SK-N-SH (cell line): ENCODE measurements around the gene MAN2B2.
A peak's percentile ranks its signal among the peaks of the same experiment; 100 is the strongest.

ENCODE experiments used
- ELF1 ChIP-seq: IDR thresholded peaks from 2 replicates; pipeline ENCODE4 v1.4.0; 2012
- EP300 ChIP-seq, 2 experiments: IDR thresholded peaks; 2 replicates each; pipeline versions ENCODE4 v1.4.0 to v1.6.1; 2012; ENCODE audit warnings: borderline replicate concordance in 1 of 2, low read depth in 1 of 2, low read length in 1 of 2
- FOSL2 ChIP-seq: IDR thresholded peaks from 2 replicates; pipeline ENCODE4 v1.4.0; 2012; ENCODE audit warnings: low read depth, mild to moderate bottlenecking, moderate library complexity, borderline replicate concordance
- FOXM1 ChIP-seq: IDR thresholded peaks from 2 replicates; pipeline ENCODE4 v1.4.0; 2012; ENCODE audit warnings: low read depth, mild to moderate bottlenecking
- GATA2 ChIP-seq: sonication (generic); formaldehyde crosslinking; IDR thresholded peaks from 2 replicates; pipeline ENCODE4 v1.5.0; 2020; ENCODE audit warnings: mild to moderate bottlenecking, missing genetic modification reagents
- POLR2AphosphoS5 ChIP-seq: IDR thresholded peaks from 2 replicates; pipeline ENCODE4 v1.6.1; 2012; ENCODE audit warnings: low read depth, low read length
- RAD21 ChIP-seq: IDR thresholded peaks from 2 replicates; pipeline ENCODE4 v1.6.1; 2012; ENCODE audit warnings: mild to moderate bottlenecking, low read length
- RFX5 ChIP-seq: IDR thresholded peaks from 2 replicates; pipeline ENCODE4 v1.6.1; 2012; ENCODE audit warnings: mild to moderate bottlenecking, improper control_type of control experiment, low read length
- YY1 ChIP-seq: IDR thresholded peaks from 2 replicates; pipeline ENCODE4 v1.4.0; 2012; ENCODE audit warnings: low read depth, mild to moderate bottlenecking
- TF ChIP-seq, protein P1 (sequence below): fragments of 200-600 bp; sonication (generic); IDR thresholded peaks from 2 replicates; pipeline ENCODE4 v1.6.1; 2017; ENCODE audit warnings: antibody characterized with exemption, mild to moderate bottlenecking, moderate library complexity
- TF ChIP-seq, protein P2 (sequence below): IDR thresholded peaks from 2 replicates; pipeline ENCODE4 v1.4.0; 2012; ENCODE audit warnings: low read depth, borderline replicate concordance
- TF ChIP-seq, protein P3 (sequence below): IDR thresholded peaks from 2 replicates; pipeline ENCODE4 v1.6.1; 2012; ENCODE audit warnings: mild to moderate bottlenecking, low read depth, low read length, moderate library complexity
- TF ChIP-seq, protein P4 (sequence below): fragments of 150-350 bp; IDR thresholded peaks from 2 replicates; pipeline ENCODE4 v1.6.1; 2017; ENCODE audit warnings: antibody characterized with exemption, low read length, low read depth, borderline replicate concordance

DNA sequence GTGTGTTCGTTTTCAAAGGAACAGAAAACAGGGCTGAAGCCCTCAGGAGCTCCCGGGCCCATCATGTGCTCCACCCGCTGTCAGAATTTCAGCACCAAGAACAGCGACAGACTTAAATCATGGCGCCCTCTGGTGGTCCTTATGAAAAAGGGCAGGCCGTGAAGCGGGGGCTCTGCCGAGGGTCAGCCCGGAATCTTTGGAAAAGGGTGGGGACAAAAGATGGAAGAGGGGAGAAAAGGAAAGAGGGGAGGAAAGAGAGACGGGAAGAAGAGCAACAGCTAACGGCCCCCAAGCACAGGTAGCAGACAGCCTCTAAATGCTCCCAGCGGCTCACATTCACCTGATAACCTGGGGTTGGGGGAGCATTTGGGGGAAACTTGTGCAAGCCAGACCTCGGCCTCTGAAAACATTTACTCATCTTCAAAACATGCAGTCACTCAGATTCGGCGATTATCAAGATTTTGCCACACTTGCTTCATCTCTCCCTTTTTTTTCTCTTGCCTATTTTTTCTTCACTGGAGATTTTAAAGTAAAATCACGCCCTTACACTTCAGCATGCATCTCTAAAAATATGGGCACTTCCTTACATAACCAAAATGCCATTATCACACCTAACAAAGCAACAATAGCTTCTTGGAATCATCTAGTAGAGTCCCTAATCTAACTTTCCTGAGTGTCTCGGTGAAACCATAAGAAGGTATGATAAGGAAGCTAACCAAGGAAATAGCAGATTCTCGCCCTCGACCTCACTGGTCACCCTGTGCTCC is 28.1 kb upstream of the MAN2B2 start:
- TF ChIP-seq RAD21 (peak; percentile 84), RFX5 (no peak), FOSL2 (no peak), EP300 (IDR thresholded peaks at IDR 0.05; ENCODE audit: borderline replicate concordance in 1 of 2, low read depth in 1 of 2, low read length in 1 of 2) (no peak), POLR2AphosphoS5 (no peak), FOXM1 (no peak), YY1 (no peak), ELF1 (no peak), GATA2 (no peak)
- TF ChIP-seq, protein P1, sequence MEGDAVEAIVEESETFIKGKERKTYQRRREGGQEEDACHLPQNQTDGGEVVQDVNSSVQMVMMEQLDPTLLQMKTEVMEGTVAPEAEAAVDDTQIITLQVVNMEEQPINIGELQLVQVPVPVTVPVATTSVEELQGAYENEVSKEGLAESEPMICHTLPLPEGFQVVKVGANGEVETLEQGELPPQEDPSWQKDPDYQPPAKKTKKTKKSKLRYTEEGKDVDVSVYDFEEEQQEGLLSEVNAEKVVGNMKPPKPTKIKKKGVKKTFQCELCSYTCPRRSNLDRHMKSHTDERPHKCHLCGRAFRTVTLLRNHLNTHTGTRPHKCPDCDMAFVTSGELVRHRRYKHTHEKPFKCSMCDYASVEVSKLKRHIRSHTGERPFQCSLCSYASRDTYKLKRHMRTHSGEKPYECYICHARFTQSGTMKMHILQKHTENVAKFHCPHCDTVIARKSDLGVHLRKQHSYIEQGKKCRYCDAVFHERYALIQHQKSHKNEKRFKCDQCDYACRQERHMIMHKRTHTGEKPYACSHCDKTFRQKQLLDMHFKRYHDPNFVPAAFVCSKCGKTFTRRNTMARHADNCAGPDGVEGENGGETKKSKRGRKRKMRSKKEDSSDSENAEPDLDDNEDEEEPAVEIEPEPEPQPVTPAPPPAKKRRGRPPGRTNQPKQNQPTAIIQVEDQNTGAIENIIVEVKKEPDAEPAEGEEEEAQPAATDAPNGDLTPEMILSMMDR, result peak; percentile 93
- TF ChIP-seq, protein P2, sequence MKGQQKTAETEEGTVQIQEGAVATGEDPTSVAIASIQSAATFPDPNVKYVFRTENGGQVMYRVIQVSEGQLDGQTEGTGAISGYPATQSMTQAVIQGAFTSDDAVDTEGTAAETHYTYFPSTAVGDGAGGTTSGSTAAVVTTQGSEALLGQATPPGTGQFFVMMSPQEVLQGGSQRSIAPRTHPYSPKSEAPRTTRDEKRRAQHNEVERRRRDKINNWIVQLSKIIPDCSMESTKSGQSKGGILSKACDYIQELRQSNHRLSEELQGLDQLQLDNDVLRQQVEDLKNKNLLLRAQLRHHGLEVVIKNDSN, result no peak
- TF ChIP-seq, protein P3, sequence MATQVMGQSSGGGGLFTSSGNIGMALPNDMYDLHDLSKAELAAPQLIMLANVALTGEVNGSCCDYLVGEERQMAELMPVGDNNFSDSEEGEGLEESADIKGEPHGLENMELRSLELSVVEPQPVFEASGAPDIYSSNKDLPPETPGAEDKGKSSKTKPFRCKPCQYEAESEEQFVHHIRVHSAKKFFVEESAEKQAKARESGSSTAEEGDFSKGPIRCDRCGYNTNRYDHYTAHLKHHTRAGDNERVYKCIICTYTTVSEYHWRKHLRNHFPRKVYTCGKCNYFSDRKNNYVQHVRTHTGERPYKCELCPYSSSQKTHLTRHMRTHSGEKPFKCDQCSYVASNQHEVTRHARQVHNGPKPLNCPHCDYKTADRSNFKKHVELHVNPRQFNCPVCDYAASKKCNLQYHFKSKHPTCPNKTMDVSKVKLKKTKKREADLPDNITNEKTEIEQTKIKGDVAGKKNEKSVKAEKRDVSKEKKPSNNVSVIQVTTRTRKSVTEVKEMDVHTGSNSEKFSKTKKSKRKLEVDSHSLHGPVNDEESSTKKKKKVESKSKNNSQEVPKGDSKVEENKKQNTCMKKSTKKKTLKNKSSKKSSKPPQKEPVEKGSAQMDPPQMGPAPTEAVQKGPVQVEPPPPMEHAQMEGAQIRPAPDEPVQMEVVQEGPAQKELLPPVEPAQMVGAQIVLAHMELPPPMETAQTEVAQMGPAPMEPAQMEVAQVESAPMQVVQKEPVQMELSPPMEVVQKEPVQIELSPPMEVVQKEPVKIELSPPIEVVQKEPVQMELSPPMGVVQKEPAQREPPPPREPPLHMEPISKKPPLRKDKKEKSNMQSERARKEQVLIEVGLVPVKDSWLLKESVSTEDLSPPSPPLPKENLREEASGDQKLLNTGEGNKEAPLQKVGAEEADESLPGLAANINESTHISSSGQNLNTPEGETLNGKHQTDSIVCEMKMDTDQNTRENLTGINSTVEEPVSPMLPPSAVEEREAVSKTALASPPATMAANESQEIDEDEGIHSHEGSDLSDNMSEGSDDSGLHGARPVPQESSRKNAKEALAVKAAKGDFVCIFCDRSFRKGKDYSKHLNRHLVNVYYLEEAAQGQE, result peak; percentile 100
- TF ChIP-seq, protein P4, sequence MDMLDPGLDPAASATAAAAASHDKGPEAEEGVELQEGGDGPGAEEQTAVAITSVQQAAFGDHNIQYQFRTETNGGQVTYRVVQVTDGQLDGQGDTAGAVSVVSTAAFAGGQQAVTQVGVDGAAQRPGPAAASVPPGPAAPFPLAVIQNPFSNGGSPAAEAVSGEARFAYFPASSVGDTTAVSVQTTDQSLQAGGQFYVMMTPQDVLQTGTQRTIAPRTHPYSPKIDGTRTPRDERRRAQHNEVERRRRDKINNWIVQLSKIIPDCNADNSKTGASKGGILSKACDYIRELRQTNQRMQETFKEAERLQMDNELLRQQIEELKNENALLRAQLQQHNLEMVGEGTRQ, result no peak
